Germinal center (tissue), 1 donor: ENCODE results near the gene PMM2.

ENCODE experiments used
- DNase-seq: peaks from one replicate; pipeline ENCODE4 v3.0.0; 2012; ENCODE audit warnings: mixed read lengths, low spot score

The PMM2 gene

DNA sequence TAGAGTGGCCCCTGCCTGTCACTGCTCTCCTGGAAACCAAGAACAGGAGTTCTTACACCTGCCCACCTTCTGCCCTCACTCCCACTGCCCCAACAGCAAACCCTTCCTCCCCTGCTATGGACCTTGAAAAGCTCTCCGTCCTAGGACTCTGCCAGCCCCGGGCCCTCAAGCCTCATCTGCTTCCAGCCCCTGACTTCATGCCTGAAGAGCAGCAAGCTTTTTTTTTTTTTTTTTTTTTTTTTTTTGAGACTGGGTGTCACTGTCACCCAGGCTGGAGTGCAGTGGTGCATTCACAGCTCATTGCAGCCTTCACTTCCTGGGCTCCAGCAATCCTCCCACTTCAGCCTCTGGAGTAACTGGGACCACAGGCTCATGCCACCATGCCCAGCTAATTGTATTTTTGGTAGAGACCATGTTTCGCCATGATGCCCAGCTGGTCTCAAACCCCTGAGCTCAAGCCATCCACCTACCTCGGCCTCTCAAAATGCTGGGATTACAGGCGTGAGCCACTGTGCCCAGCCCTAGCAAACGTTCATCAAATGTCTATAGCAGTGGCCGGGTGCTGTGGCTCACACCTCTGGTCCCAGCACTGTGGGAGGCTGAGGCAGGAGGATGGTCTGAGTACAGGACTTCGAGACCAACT, 54.2 kb downstream of the PMM2 start:
- no peak for DNase-seq

DNA sequence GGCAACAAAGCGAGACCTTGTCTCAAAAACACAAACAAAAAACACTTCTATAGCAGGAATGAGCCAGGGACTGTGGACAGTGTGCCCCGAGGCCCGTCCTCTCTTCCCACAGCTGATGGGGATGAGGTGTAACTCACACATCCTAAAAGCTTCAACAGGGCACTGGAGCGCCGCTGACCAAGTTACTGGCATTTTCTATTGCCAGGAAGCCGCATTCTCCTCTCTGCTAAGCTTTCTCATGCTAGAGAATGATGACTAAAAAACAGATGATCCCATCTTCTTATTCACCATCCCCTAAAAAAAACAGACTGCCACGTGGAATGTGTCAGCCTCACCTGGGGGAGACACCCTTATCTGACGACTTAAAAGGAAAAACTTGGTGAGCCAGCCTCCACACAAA, 54.9 kb downstream of the PMM2 start:
- DNase-seq, result no peak

DNA sequence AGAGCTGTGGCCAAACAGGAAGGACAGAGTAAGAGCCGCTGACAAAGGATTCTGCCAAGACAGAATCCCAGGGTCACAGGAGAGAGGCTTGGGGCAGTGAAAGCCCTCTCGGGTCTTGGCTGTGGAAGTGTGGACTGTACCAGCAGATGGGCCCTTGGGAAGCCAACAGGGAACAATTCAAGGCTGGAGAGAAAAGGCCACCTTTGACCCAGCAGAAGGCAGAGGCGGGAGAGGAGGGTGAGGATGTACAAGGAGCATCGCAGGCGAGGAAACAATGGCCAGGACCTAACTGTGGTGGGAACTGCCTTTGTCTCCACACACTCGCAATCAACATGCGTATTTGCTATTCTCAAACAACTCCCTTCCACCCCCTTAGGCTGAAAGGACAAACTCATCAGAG, 55.5 kb downstream of the PMM2 start:
- no peak for DNase-seq

DNA sequence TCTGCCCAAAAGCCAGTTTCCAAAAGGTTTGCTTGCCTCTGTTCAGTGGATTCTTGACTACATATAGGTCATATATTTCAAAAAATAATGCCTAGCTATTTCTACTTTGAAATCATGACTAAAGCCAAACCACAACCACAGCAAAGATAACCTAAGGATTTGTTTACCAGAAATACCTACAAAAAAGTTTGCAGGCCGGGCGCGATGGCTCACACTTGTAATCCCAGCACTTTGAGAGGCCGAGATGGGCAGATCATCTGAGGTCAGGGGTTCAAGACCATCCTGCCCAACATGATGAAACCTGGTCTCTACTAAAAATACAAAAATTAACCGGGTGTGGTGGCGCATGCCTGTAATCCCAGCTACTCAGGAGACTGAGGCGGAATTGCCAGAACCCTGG, 56.0 kb downstream of the PMM2 start:
- DNase-seq, result no peak

DNA sequence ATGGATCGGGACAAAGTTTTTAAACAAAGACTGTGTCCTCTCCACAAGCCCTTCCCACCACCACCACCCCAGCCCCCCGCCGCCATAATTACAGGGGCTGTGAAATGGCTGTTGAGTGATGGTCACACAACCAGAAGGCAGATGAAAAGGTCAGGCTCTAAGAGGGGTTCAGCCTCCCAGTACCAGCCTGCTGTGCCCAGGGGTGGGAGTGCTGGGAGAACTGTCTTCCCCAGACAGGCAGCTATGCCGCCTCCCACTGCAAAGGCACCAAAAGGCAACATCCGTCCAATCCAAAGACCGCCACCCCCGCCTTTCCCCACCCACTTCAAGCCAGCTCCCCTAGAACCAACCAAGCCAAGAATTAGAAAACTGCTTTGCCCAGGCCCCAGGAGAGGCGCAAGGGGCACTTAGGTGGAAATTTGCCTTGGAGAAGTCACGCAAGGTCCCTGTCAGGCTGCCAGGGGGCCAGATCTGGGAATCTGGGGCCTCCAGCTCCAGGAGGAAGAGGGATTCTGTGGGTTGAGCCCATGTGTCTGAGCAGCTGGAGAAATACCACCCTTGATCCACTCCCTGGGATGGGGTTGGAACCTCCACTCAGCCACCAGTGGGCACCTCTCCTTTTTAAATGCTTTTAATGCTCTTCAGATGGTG, 56.8 kb downstream of the PMM2 start:
- no peak for DNase-seq

DNA sequence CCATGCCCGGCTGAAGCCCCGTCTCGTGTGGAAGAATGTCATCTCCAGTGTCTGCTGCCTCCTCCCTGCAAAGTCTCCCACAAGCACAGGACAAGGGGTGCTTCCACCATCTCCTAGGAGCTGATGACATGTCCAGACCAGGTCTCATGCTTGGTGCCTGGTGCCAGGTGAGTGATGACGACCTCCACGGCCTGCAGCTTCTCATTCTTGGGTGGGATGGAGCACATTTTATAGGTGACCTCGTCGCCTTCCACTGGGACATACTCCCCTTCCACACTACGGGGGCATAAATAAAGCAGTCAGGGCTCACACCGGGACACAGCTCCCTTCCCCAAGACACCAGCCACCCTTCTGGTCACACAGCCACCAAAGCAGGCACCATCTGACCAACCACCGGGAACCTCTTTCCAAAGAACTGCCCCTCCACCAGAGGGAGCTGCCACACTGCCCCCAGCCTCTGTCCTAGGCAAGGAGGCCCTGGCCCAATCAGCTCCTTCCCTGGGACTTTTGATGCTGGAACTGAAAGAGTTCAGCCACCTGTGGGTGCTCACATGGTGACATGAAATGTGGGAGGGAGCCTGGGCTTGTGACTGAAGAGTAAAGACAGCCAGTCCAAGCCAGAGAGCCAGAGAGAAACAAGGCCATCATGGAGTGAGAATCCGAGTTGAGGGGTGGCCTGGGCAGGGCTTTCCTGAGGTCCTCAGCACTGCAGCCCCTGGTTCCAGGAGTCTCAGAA, 57.6 kb downstream of the PMM2 start:
- no peak for DNase-seq

DNA sequence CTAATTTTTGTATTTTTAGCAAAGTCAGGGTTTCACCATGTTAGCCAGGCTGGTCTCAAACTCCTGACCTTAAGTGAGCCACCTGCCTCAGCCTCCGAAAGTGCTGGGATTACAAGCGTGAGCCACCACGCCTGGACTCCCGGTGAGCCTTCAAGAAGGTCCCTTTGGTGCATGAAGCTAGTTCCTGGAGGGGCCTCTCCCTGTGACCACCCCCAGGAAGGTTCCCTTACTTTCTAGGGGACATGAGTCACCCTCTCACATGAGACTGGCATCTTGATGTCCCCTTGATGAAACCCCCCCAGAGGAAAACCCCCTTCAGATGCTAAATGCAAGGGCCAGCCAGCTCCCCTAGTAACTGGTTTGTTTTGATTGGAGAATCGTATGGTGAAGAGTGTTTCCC, 58.3 kb downstream of the PMM2 start:
- DNase-seq, result no peak

DNA sequence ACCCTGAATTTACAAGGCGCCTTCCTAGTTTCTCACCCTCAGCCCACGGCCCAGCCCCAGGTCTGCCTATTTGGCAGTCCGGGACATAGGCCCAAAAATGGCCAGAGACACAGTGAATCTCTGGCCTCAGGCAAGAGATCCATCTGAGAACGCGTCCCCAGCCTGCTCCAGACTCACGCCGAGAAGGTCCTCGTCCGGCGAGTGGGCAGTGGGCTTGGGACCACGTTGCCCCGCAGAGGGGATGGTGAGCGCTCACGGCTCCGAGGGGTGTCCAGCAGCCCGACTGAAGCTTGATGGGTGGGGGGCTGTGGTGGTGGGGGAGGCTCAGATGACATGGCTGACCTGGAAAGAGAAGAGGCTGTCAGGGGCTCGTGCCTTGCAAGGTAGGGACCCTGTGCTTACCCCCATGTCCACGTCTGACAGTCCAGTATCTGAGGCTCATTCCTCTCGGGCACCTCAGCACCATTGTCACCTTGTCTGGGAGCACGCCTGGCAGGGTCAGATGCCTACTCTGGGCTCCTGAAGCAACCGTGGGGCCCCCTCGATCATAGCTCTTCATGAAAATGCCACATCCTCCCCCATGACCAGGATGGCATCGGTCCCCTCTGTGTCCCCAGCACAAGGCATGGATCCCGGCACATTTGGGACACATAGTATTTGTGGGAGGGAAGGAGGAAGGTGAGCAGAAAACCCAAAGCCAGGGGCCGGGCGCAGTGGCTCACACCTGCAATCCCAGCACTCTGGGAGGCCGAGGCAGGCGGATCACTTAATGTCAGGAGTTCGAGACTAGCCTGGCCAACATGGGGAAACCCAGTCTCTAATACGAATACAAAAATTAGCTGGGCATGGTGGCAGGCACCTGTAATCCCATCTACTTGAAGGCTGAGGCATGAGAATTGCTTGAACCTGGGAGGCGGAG, 61.6 kb downstream of the PMM2 start:
- no peak for DNase-seq

DNA sequence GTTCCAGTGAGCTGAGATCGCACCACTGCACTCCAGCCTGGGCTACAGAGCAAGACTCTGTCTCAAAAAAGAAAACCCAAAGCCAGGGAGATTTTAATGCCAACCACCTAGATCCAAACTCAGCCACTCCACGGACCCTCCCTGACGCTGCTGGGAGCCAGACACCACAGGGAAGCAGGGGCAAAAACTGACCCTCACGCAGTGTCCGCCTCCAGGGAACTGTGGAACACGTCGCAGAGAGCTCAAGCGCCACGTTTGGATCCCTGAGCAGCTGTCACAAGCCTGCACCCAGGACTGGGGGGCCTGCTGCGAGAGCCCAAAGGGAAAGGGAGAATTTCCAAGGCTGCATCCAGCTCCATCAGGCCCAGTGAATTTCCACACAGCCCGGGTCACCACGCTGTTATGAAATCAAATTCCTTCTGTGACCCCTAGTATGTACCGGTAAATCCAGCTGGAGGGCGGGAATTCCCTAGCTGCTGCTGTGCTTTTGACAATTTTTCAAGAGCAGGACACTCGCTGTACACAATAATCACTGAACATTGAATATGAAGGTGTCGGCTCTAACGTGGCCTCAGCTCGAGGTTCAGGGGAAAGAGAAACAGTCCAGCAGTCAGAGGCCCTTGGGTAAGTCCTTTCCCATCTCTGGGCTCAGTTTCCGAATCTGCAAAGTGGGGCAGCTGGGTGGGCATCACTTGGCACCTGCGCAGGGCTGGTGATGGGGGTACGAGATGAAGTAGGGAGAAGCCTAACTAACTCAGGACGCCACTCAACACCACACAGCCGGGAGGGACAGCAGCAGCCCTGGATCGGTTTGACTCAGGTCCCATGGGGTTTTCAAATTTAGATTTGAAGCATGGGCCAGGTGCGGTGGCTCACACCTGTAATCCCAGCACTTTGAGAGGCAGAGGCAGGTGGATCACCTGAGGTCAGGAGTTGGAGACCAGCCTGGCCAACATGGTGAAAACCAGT, 62.6 kb downstream of the PMM2 start:
- no peak for DNase-seq

DNA sequence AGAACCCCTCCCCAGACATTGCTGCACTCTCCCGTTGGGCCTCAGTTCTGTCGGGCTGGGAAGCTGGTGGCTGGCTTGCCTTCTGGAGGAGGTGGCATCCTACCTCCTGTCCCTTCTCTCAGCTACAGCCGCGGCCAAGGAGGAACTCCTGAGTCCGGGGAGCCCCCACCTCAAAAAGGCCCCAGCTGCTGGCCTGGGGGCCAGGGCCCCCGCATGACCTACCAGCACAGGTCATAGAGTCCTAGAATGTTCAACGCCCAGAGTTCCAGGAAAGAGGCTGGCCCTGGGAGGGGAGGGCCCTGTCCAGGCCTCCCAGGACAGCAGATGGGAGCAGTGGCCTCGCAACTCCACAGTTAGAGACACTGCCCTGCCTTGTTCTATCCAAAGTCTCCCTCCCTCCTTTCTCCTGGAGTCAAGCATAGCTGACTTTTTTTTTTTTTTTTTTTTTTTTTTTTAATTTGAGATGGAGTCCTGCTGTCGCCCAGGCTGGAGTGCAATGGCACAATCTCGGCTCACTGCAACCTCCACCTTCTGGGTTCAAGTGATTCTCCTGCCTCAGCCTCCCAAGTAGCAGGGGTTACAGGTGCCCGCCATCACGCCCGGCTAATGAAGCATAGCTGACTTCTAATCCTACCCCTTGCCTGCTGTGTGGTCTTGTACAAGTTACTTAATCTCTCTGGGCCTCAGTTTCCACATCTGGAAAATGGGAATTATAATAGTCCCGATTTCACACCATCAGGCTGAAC, 64.1 kb downstream of the PMM2 start:
- no peak for DNase-seq

DNA sequence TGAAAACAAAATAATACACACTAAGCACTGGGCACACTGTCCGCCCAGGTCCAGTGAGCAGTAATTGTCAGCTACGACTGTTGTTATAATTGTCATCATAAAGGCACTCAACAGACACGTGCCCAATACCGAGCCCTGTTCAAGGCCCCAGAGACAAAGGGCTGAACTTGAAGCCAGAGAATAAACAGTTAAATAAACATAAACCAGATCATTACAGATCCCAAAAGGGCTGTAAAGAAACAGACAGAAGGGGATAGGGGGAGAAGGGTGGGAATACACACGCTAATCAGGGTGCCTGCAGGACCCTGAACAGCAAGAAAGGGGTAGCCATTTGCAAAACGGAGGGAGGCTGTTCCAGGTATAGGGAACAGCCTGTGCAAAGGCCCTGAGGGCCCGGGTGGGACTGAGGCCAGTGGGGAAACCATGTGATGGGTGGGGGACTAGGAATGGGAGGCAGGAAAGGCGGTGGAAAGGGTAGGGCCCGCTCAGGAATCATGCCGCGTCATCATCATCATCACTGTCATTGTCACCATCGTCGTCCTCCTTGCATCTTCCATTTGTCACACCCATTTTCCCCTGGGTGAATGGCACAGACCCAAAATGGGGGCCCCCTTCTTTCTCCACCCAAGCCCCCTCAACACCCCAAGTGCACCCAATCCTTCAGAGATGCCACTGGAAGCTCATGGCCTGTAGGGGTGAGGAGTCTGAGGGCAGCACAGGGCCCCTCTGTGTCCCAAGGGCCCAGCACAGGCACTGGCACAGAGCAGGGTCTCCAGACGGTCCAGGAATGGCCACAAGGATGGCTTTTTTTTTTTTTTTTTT, 64.9 kb downstream of the PMM2 start:
- DNase-seq, result no peak

DNA sequence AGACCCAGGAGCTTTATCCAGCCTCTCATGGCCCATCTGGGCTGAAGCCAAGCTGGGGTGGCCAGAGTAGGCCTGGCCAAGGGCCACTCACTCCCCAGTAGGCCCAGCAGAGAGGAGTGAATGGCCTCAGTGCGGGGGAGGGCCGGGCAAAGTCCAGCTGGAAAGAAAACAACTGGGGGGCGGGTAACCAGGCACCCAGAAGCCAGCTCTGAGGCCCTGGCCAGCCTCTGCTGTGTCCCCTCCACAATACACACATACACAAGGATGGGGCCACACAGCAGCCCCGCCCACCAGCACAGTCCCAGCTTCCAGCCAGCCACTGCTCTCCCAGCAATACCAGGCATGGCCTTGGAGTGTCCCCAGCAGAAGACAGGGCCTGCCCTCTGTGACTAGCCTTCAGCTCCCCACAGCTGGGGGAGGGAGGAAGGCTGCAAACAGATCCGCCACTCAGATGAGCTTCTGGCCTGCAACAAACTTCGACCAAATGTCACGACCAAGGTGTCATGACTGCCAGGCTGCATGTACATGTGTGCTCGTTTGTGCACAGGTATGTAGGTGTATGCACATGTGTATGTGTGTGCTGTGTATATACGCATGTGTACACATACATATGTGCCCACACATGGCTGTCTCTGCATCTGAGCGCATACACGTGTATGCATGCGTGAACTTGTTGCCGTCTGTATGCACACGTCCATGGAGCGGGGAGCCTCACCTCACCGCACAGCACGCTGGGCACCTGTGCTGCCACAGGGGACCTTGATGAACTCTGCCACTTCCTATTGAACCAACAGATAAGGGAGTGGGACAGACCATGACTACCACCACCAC, 66.2 kb downstream of the PMM2 start:
- no peak for DNase-seq

DNA sequence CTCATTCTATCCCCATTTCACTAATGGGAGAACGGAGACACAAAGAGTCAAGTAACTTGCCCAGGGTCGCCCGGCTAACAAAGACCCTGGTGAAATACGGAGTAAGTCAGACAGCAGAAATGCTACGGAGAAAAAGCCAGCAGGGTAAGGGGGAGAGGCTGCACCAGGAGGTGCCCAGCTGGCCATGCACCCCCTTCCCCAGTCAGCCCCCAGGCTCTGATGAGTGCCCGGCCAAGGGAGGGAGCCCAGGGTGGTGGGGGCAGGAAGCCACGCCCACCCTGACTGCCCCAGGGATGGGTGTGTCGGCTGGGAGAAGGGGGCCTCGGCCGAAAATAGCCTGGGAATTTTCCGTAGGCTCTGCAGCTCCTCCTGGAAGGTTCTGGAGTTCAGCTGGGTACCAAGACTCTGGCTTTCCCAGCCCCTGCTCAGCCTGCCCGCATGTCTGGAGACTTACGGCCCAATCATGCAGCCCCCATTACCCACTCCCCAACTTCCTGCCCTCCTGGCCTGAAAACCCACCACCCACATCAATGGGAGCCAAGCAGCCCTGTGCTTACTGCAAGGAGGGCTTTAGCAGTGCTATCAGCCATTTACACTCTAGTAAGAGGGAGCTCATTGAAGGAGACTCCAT, 67.0 kb downstream of the PMM2 start:
- DNase-seq, result no peak

DNA sequence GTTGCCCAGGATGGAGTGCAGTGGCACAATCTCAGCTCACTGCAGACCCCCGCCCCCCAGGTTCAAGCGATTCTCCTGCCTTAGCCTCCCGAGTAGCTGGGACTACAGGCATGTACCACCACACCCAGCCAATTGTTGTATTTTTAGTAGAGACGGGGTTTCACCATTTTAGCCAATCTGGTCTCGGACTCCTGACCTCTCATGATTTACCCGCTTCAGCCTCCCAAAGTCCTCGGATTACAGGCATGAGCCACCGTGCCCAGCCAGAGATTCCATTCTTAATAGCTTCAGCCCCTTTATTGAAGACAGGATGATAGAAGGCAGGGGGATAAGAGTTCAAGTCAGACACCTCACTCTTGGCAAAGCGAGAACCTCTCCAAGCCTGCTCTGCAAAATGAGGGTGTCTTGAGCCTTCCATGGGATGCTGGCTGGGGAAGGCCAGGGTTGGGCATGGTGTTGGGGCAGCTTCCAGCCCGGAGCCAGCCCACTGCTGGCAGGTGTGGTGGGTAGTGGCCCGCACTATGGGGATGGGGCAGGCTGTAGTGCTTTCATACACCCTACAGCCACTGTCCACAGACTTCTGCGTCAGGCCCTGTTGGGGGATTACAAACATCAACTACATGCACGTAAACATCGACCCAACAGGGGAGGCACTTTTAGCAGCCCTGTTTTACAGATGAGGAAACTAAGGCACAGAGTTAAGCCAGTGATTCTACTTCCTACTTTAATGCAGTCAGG, 67.7 kb downstream of the PMM2 start:
- DNase-seq, result no peak

DNA sequence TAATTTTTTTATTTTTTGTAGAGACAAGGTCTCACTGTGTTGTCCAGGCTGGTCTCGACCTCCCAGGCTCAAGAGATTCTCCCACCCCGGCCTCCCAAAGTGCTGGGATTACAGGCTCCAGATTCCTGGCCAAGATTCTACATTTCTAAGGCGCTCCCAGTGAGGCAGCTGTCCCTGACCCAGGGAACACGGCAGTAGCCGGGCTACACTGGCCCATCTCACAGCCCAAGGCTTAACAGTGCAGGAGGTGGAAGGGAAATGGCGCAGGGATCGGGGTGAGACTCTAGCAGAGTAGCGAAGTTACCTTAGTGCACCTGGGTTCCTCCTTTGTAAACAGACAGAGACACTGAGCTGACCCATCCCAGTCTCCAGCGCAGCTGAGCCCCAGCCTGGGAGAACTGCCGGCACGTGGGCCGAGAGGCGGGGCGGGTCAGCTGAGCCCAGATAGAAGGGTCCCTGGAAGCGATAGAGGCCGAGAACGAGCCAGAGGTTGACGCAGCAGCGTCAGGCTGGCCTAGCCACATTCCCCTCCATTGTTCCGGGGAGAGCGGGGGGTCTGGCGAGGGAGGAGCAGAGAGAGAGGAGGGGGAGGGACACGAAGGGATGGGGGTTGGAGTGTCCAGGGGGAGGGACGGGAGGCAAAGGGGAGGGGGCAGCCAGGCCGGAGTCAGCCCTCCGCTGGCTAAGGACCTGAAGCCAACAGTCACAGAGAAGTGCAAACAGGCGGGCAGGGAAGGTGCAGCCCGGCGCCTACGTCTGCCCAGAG, 68.7 kb downstream of the PMM2 start:
- DNase-seq, result no peak

DNA sequence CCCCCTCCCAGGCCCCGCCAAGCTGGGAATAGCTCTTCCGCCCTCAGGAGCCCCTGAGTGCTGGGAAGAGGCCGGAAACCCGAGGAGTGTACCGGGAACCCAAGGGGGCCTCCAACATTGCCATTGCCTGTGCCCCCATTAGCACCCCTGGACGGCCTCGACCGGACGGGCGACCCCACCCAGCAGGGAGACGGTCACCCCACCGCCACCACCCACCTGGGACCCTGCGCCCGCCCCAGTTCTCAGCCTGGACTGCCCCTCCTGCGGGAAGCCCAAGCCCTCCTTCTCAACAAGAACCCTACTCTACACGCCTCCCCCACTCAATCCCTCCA, 69.2 kb downstream of the PMM2 start:
- DNase-seq, result no peak
